HG03378 (cell line): ENCODE results near the gene FTSJ3.
"Not testable (repeated sequence)": the region's sequence is repeated elsewhere in the genome, so short reads cannot be mapped to it uniquely, and the experiment has no call there.

Experiments
- ATAC-seq: cut with Tn5 transposase; IDR thresholded peaks from one replicate; pipeline ENCODE4 v1.9.1; 2021; ENCODE audit warnings: mild to moderate bottlenecking, moderate library complexity; ENCODE audit not compliant: unreplicated experiment

The FTSJ3 gene

GRCh38 chr17:63828936-63829335 is 1.5 kb upstream of the FTSJ3 start:
- ATAC-seq = no peak

GRCh38 chr17:63827801-63828221 is 348 bp upstream of the FTSJ3 start:
- no peak for ATAC-seq

- ATAC-seq = no peak
Measured at GRCh38 chr17:63826468-63827001, 928 bp downstream of the FTSJ3 start.

- ATAC-seq = no peak
Measured at GRCh38 chr17:63824362-63824761, 3.1 kb downstream of the FTSJ3 start.

GRCh38 chr17:63823659-63824331 is 3.7 kb downstream of the FTSJ3 start:
- ATAC-seq = no peak

GRCh38 chr17:63822537-63822936 is 4.9 kb downstream of the FTSJ3 start:
- ATAC-seq = no peak

- ATAC-seq = no peak
Measured at GRCh38 chr17:63821804-63822203, 5.7 kb downstream of the FTSJ3 start.

GRCh38 chr17:63820963-63821561 is 6.4 kb downstream of the FTSJ3 start:
- no peak for ATAC-seq

- no peak for ATAC-seq
Measured at GRCh38 chr17:63819585-63820537, 7.6 kb downstream of the FTSJ3 start.

GRCh38 chr17:63819131-63819530 is 8.3 kb downstream of the FTSJ3 start:
- no peak for ATAC-seq

- no peak for ATAC-seq
Measured at GRCh38 chr17:63817736-63818385, 9.6 kb downstream of the FTSJ3 start.

- no peak for ATAC-seq
Measured at GRCh38 chr17:63816669-63817068, 10.8 kb downstream of the FTSJ3 start.

GRCh38 chr17:63816123-63816522 is 11.3 kb downstream of the FTSJ3 start:
- ATAC-seq = no peak

- ATAC-seq = no peak
Measured at GRCh38 chr17:63809970-63810369, 17.5 kb downstream of the FTSJ3 start.

- ATAC-seq = no peak
Measured at GRCh38 chr17:63805591-63805990, 21.9 kb downstream of the FTSJ3 start.

- no peak for ATAC-seq
Measured at GRCh38 chr17:63804328-63804727, 23.1 kb downstream of the FTSJ3 start.

- no peak for ATAC-seq
Measured at GRCh38 chr17:63800783-63801182, 26.7 kb downstream of the FTSJ3 start.

GRCh38 chr17:63798572-63799106 is 28.8 kb downstream of the FTSJ3 start:
- no peak for ATAC-seq

- not testable (repeated sequence) for ATAC-seq
Measured at GRCh38 chr17:63796375-63796774, 31.1 kb downstream of the FTSJ3 start.

- no peak for ATAC-seq
Measured at GRCh38 chr17:63792055-63792729, 35.3 kb downstream of the FTSJ3 start.
